ENCODE data around the gene EPB41.
"Not testable (repeated sequence)": the region's sequence is repeated elsewhere in the genome, so short reads cannot be mapped to it uniquely, and the experiment has no call there.

Gene EPB41

GRCh38 chr1:29123887-29124365 lies 209.6 kb downstream of the EPB41 start, which contains the start of gene TMEM200B:
Gene TMEM200B, minus strand, starts transcription at chr1:29123903. Its CDS starts 2,075 bp downstream, at chr1:29121828.
- in situ Hi-C loops (cut with MboI; ENCODE audit: low sequenced_read_pairs) = no loop called here

- in situ Hi-C loops (cut with MboI; ENCODE audit: low sequenced_read_pairs) = no loop called here
Observed at GRCh38 chr1:29124366-29125236, 210.2 kb downstream of the EPB41 start.

- in situ Hi-C loops (cut with MboI; ENCODE audit: low sequenced_read_pairs) = no loop called here
Observed at GRCh38 chr1:29125237-29125641, 210.9 kb downstream of the EPB41 start.

- in situ Hi-C loops (cut with MboI; ENCODE audit: low sequenced_read_pairs) = no loop called here
Observed at GRCh38 chr1:29125788-29126187, 211.4 kb downstream of the EPB41 start.

GRCh38 chr1:29126198-29126597 lies 211.8 kb downstream of the EPB41 start:
- in situ Hi-C loops (cut with MboI; ENCODE audit: low sequenced_read_pairs) = no loop called here

GRCh38 chr1:29128739-29129138 lies 214.4 kb downstream of the EPB41 start:
- in situ Hi-C loops (cut with MboI; ENCODE audit: low sequenced_read_pairs) = no loop called here

- in situ Hi-C loops (cut with MboI; ENCODE audit: low sequenced_read_pairs) = no loop called here
Observed at GRCh38 chr1:29129916-29130315, 215.5 kb downstream of the EPB41 start.

- in situ Hi-C loops (cut with MboI; ENCODE audit: low sequenced_read_pairs) = not testable (repeated sequence)
Observed at GRCh38 chr1:29131056-29131455, 216.7 kb downstream of the EPB41 start.

GRCh38 chr1:29133861-29134694 lies 219.7 kb downstream of the EPB41 start:
- in situ Hi-C loops (cut with MboI; ENCODE audit: low sequenced_read_pairs) = no loop called here

GRCh38 chr1:29134695-29135028 lies 220.3 kb downstream of the EPB41 start:
- in situ Hi-C loops (cut with MboI; ENCODE audit: low sequenced_read_pairs) = no loop called here

GRCh38 chr1:29136391-29136915 lies 222.1 kb downstream of the EPB41 start:
- in situ Hi-C loops (cut with MboI; ENCODE audit: low sequenced_read_pairs) = no loop called here

GRCh38 chr1:29142714-29143113 lies 228.3 kb downstream of the EPB41 start:
- in situ Hi-C loops (cut with MboI; ENCODE audit: low sequenced_read_pairs) = no loop called here

- in situ Hi-C loops (cut with MboI; ENCODE audit: low sequenced_read_pairs) = no loop called here
Observed at GRCh38 chr1:29144178-29144577, 229.8 kb downstream of the EPB41 start.

- in situ Hi-C loops (cut with MboI; ENCODE audit: low sequenced_read_pairs) = no loop called here
Observed at GRCh38 chr1:29145739-29146437, 231.5 kb downstream of the EPB41 start.

- in situ Hi-C loops (cut with MboI; ENCODE audit: low sequenced_read_pairs) = no loop called here
Observed at GRCh38 chr1:29148656-29149491, 234.5 kb downstream of the EPB41 start.

GRCh38 chr1:29150346-29150745 lies 236.0 kb downstream of the EPB41 start:
- in situ Hi-C loops (cut with MboI; ENCODE audit: low sequenced_read_pairs) = not testable (repeated sequence)

GRCh38 chr1:29152046-29152805 lies 237.9 kb downstream of the EPB41 start:
- in situ Hi-C loops (cut with MboI; ENCODE audit: low sequenced_read_pairs) = no loop called here

GRCh38 chr1:29156543-29157268 lies 242.3 kb downstream of the EPB41 start:
- in situ Hi-C loops (cut with MboI; ENCODE audit: low sequenced_read_pairs) = no loop called here

- in situ Hi-C loops (cut with MboI; ENCODE audit: low sequenced_read_pairs) = no loop called here
Observed at GRCh38 chr1:29157269-29157601, 242.9 kb downstream of the EPB41 start.
